Uterus (tissue), 2 donors: ENCODE data around the gene SLC39A6.

ENCODE experiments used
- POLR2A ChIP-seq, 2 donors: fragments of 450-650 bp; IDR thresholded peaks; one replicate each; pipeline ENCODE4 v1.6.1; 2016; ENCODE audit warnings: antibody characterized with exemption in 2 of 2, mild to moderate bottlenecking in 1 of 2, moderate library complexity in 1 of 2
- TF ChIP-seq, protein P1 (sequence below), 4 experiments: fragments of 200-600 bp in 2 of 4; fragments of 450-650 bp in 2 of 4; sonication (generic) in 2 of 4; IDR thresholded peaks; one replicate each; pipeline ENCODE4 v1.5.1; 2016 to 2019; ENCODE audit warnings: antibody characterized with exemption in 4 of 4, mild to moderate bottlenecking in 2 of 4, moderate library complexity in 1 of 4

DNA sequence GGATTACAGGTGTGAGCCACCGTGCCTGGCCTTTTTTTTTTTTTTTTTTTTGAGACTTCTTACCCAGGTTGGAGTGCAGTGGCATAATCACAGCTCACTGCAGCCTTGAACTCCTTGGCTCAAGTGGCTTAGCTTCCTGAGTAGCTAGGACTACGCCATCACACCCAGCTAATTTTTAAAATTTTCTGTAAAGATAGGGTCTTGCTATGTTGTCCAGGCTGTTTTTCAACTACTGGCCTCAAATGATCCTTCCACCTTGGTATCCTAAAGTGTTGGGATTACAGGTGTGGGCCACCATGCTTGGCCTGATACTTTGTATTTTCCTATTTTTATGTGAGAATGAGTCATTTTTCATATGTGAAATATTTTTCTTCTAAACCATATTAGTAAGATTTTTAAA is 14.3 kb upstream of the SLC39A6 start:
- TF ChIP-seq, protein P1, sequence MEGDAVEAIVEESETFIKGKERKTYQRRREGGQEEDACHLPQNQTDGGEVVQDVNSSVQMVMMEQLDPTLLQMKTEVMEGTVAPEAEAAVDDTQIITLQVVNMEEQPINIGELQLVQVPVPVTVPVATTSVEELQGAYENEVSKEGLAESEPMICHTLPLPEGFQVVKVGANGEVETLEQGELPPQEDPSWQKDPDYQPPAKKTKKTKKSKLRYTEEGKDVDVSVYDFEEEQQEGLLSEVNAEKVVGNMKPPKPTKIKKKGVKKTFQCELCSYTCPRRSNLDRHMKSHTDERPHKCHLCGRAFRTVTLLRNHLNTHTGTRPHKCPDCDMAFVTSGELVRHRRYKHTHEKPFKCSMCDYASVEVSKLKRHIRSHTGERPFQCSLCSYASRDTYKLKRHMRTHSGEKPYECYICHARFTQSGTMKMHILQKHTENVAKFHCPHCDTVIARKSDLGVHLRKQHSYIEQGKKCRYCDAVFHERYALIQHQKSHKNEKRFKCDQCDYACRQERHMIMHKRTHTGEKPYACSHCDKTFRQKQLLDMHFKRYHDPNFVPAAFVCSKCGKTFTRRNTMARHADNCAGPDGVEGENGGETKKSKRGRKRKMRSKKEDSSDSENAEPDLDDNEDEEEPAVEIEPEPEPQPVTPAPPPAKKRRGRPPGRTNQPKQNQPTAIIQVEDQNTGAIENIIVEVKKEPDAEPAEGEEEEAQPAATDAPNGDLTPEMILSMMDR (IDR thresholded peaks at IDR 0.05): no peak
- TF ChIP-seq POLR2A (IDR thresholded peaks at IDR 0.05): no peak
